SK-N-SH (cell line): ENCODE data around the gene ACVRL1.

Experiments used
- NRF1 ChIP-seq: IDR thresholded peaks from 2 replicates; pipeline ENCODE4 v1.6.1; 2012; ENCODE audit warnings: low read depth, mild to moderate bottlenecking, low read length
- RAD21 ChIP-seq: IDR thresholded peaks from 2 replicates; pipeline ENCODE4 v1.6.1; 2012; ENCODE audit warnings: mild to moderate bottlenecking, low read length
- RCOR1 ChIP-seq: fragments of 150-350 bp; IDR thresholded peaks from 2 replicates; pipeline ENCODE4 v1.6.1; 2017; ENCODE audit warnings: antibody characterized with exemption, low read length
- TAF1 ChIP-seq: IDR thresholded peaks from 2 replicates; pipeline ENCODE4 v1.6.1; 2012; ENCODE audit warnings: low read depth, mild to moderate bottlenecking, low read length, moderate library complexity, borderline replicate concordance

- TF ChIP-seq TAF1: no peak
- TF ChIP-seq RCOR1: no peak
- no peak for TF ChIP-seq RAD21
- no peak for TF ChIP-seq NRF1
These were observed 4.0 kb downstream of the ACVRL1 start for GRCh38 chr12:51911307-51911706.
